Middle frontal gyrus (tissue), 1 donor: ENCODE data around the gene ASXL2.
"Not testable (repeated sequence)": the region's sequence is repeated elsewhere in the genome, so short reads cannot be mapped to it uniquely, and the experiment has no call there.

Source experiments
- DNase-seq: peaks from one replicate; pipeline ENCODE4 v3.0.0-alpha.2; 2015; ENCODE audit warnings: low spot score; ENCODE audit errors: extremely low spot score

The ASXL2 gene

GRCh38 chr2:25878361-25879132 lies at the start of gene ASXL2:
Gene ASXL2 (minus strand): TSS chr2:25878487. CDS start chr2:25878222, 265 bp downstream.
- DNase-seq = peak; percentile 94

GRCh38 chr2:25926984-25927756 lies 48.9 kb upstream of the ASXL2 start:
- DNase-seq = no peak

- DNase-seq = no peak
Observed at GRCh38 chr2:25922501-25922900, 44.2 kb upstream of the ASXL2 start.

- DNase-seq = no peak
Observed at GRCh38 chr2:25920786-25921415, 42.6 kb upstream of the ASXL2 start.

GRCh38 chr2:25920336-25920735 lies 42.0 kb upstream of the ASXL2 start:
- no peak for DNase-seq

- DNase-seq = no peak
Observed at GRCh38 chr2:25917832-25918231, 39.5 kb upstream of the ASXL2 start.

GRCh38 chr2:25917411-25917810 lies 39.1 kb upstream of the ASXL2 start:
- DNase-seq = not testable (repeated sequence)

- not testable (repeated sequence) for DNase-seq
Observed at GRCh38 chr2:25915944-25916772, 37.9 kb upstream of the ASXL2 start.

- not testable (repeated sequence) for DNase-seq
Observed at GRCh38 chr2:25915411-25915810, 37.1 kb upstream of the ASXL2 start.

- not testable (repeated sequence) for DNase-seq
Observed at GRCh38 chr2:25913696-25913973, 35.3 kb upstream of the ASXL2 start.

GRCh38 chr2:25912851-25913695 lies 34.8 kb upstream of the ASXL2 start:
- DNase-seq = no peak

GRCh38 chr2:25909574-25909973 lies 31.3 kb upstream of the ASXL2 start:
- not testable (repeated sequence) for DNase-seq

GRCh38 chr2:25905126-25905525 lies 26.8 kb upstream of the ASXL2 start:
- no peak for DNase-seq

- DNase-seq = no peak
Observed at GRCh38 chr2:25903216-25903776, 25.0 kb upstream of the ASXL2 start.

- no peak for DNase-seq
Observed at GRCh38 chr2:25899404-25899970, 21.2 kb upstream of the ASXL2 start.

GRCh38 chr2:25897506-25897905 lies 19.2 kb upstream of the ASXL2 start:
- DNase-seq = no peak

GRCh38 chr2:25896308-25896707 lies 18.0 kb upstream of the ASXL2 start:
- DNase-seq = not testable (repeated sequence)

- no peak for DNase-seq
Observed at GRCh38 chr2:25895610-25896009, 17.3 kb upstream of the ASXL2 start.

- DNase-seq = no peak
Observed at GRCh38 chr2:25895018-25895417, 16.7 kb upstream of the ASXL2 start.
